NOMO-1 (cell line): Measurements from ENCODE around the gene VAV3.

Experiments
- DNase-seq, 2 experiments: peaks; one replicate each; lab custom pipeline; 2025; ENCODE audit not compliant: unreplicated experiment in 2 of 2; lab: John Stamatoyannopoulos, UW

Gene VAV3

GRCh38 chr1:107525145-107525544 lies 439.8 kb downstream of the VAV3 start:
- no peak for DNase-seq

- no peak for DNase-seq
Measured at GRCh38 chr1:107524301-107524700, 440.7 kb downstream of the VAV3 start.

- no peak for DNase-seq
Measured at GRCh38 chr1:107523736-107524135, 441.2 kb downstream of the VAV3 start.

- DNase-seq, result no peak
Measured at GRCh38 chr1:107523061-107523460, 441.9 kb downstream of the VAV3 start.
